CD8-positive, alpha-beta memory T cell (primary cell): ENCODE data around the gene ST14. TPM values are rescaled to one million over a fixed set of nuclear protein-coding genes. Genes with fewer than 3 reads are reported as not detected.
A peak's percentile ranks its signal among the peaks of the same experiment; 100 is the strongest.

Experiments
- CTCF ChIA-PET: fragments of 350-600 bp; sonication (Branson Sonifier 250); formaldehyde crosslinking; loops from one replicate; lab custom pipeline; 2021; ENCODE audit warnings: antibody characterized with exemption; lab: Charles Lee
- POLR2A ChIA-PET: fragments of 350-600 bp; sonication (Branson Sonifier 250); formaldehyde crosslinking; loops from one replicate; lab custom pipeline; 2021; ENCODE audit warnings: antibody characterized with exemption; lab: Charles Lee
- DNase-seq, 5 donors: peaks; one replicate each; pipeline versions ENCODE4 v3.0.0 to v3.0.0-alpha.2; 2020 to 2022; ENCODE audit warnings: mixed read lengths in 1 of 5
- H3K27ac ChIP-seq: one replicate; pipeline ENCODE4 v1.7.0; 2013; ENCODE audit warnings: low read depth, mild to moderate bottlenecking, low read length, moderate library complexity
- H3K27me3 ChIP-seq: 2 replicates; pipeline ENCODE4 v1.7.0; 2013; ENCODE audit warnings: low read length, mild to moderate bottlenecking; ENCODE audit not compliant: insufficient read depth, poor library complexity, severe bottlenecking
- H3K36me3 ChIP-seq: 2 replicates; pipeline ENCODE4 v1.7.0; 2013; ENCODE audit warnings: mild to moderate bottlenecking, low read length, moderate library complexity; ENCODE audit not compliant: insufficient read depth
- H3K4me1 ChIP-seq: 2 replicates; pipeline ENCODE4 v1.7.0; 2013; ENCODE audit warnings: mild to moderate bottlenecking, low read length, moderate library complexity; ENCODE audit not compliant: insufficient read depth
- H3K4me3 ChIP-seq: 2 replicates; pipeline ENCODE4 v1.7.0; 2013; ENCODE audit warnings: mild to moderate bottlenecking, low read length
- H3K9me3 ChIP-seq: 2 replicates; pipeline ENCODE4 v1.7.0; 2013; ENCODE audit warnings: mild to moderate bottlenecking, low read length
- H3K27ac Mint-ChIP-seq, 8 donors: one replicate each; pipeline ENCODE4 v1.8.0; 2020 to 2021; ENCODE audit warnings: mixed read lengths in 8 of 8, mild to moderate bottlenecking in 6 of 8, inconsistent platforms in 3 of 8, moderate library complexity in 3 of 8
- H3K27me3 Mint-ChIP-seq, 2 donors: one replicate each; pipeline ENCODE4 v1.8.0; 2020 to 2021; ENCODE audit warnings: mixed read lengths in 2 of 2, mild to moderate bottlenecking in 1 of 2, moderate library complexity in 1 of 2
- H3K36me3 Mint-ChIP-seq, 3 donors: one replicate each; pipeline ENCODE4 v1.8.0; 2020 to 2021; ENCODE audit warnings: mixed read lengths in 3 of 3, inconsistent platforms in 1 of 3, mild to moderate bottlenecking in 1 of 3
- H3K4me1 Mint-ChIP-seq, 3 donors: one replicate each; pipeline ENCODE4 v1.8.0; 2020 to 2021; ENCODE audit warnings: mixed read lengths in 3 of 3, inconsistent platforms in 1 of 3, mild to moderate bottlenecking in 1 of 3
- H3K4me3 Mint-ChIP-seq, 7 donors: one replicate each; pipeline ENCODE4 v1.8.0; 2020 to 2021; ENCODE audit warnings: mixed read lengths in 7 of 7, mild to moderate bottlenecking in 6 of 7, moderate library complexity in 4 of 7, inconsistent platforms in 2 of 7
- H3K9me3 Mint-ChIP-seq, 5 donors: one replicate each; pipeline ENCODE4 v1.8.0; 2020 to 2022; ENCODE audit warnings: mixed read lengths in 5 of 5, mild to moderate bottlenecking in 3 of 5, moderate library complexity in 2 of 5, inconsistent platforms in 1 of 5
- polyA plus RNA-seq: library from polyadenylated mRNA; unstranded; fragments of 300-500 nt; fragmentation: Illumina TruSeq; gene quantifications from one replicate; pipeline ENCODE4 v1.2.3, GENCODE V29; 2021
- total RNA-seq, 2 experiments: library from RNA; stranded (reverse); gene quantifications; one replicate each; pipeline ENCODE4 v1.2.3, GENCODE V29; 2021

The ST14 gene
- total and polyA plus RNA-seq, 3 experiments from 2014 or later = 0.18 to 0.35 TPM; not detected in 1

GRCh38 chr11:130146796-130147195, 12.8 kb upstream of the ST14 start:
- ChIA-PET CTCF (interaction anchor here (1.1 to 2.8 kb wide), 3 partner anchors 10 to 224 kb away, joined by 3 to 10 read pairs (median 5); no protein-coding TSS in a partner anchor), POLR2A (no interaction called here)
- peaks cover 2 to 4% of the 10 kb centered on the region in 2 donors for H3K27me3 Mint-ChIP-seq
- H3K4me1 ChIP-seq = peaks cover 9% of the 10 kb centered on the region
- no peaks in the 10 kb centered on the region for H3K27me3 ChIP-seq
- H3K27ac Mint-ChIP-seq = peak overlapping the region; percentile 8 to 96 (median 72)
- H3K27ac ChIP-seq = no peak overlapping the region
- H3K9me3 ChIP-seq = no peaks in the 10 kb centered on the region
- H3K4me1 Mint-ChIP-seq = peaks cover 11 to 19% (median 12%) of the 10 kb centered on the region in 3 donors
- H3K4me3 ChIP-seq = no peak overlapping the region
- H3K9me3 Mint-ChIP-seq = no peaks in the 10 kb centered on the region
- peak overlapping the region in 5 of 7 donors; percentile 0 to 64 (median 33) for H3K4me3 Mint-ChIP-seq
- H3K36me3 ChIP-seq = peaks cover 5% of the 10 kb centered on the region
- DNase-seq = peak in 1 of 5 donors; percentile 18
- peaks cover 0 to 35% (median 8%) of the 10 kb centered on the region in 3 donors for H3K36me3 Mint-ChIP-seq

- Mint-ChIP-seq H3K27ac (no peak overlapping the region), H3K4me1 (peaks cover 11 to 19% (median 12%) of the 10 kb centered on the region in 3 donors), H3K4me3 (peak overlapping the region in 1 of 7 donors; percentile 1), H3K36me3 (peaks cover 0 to 16% (median 8%) of the 10 kb centered on the region in 3 donors), H3K27me3 (peaks cover 2 to 9% of the 10 kb centered on the region in 2 donors), H3K9me3 (no peaks in the 10 kb centered on the region)
- POLR2A ChIA-PET = no interaction called here
- Histone ChIP-seq H3K9me3 (no peaks in the 10 kb centered on the region), H3K27ac (no peak overlapping the region), H3K27me3 (no peaks in the 10 kb centered on the region), H3K36me3 (peaks cover 5% of the 10 kb centered on the region), H3K4me3 (no peak overlapping the region), H3K4me1 (peaks cover 9% of the 10 kb centered on the region)
- CTCF ChIA-PET = no interaction called here
- no peak for DNase-seq
Measured at GRCh38 chr11:130148796-130149326, 10.7 kb upstream of the ST14 start.

GRCh38 chr11:130150790-130151189, 8.8 kb upstream of the ST14 start:
- H3K27me3 Mint-ChIP-seq = peaks cover 5 to 15% of the 10 kb centered on the region in 2 donors
- peaks cover 7 to 19% (median 11%) of the 10 kb centered on the region in 3 donors for H3K4me1 Mint-ChIP-seq
- Histone ChIP-seq H3K4me1 (peaks cover 9% of the 10 kb centered on the region), H3K4me3 (no peak overlapping the region), H3K36me3 (no peaks in the 10 kb centered on the region), H3K27me3 (no peaks in the 10 kb centered on the region), H3K27ac (no peak overlapping the region), H3K9me3 (no peaks in the 10 kb centered on the region)
- H3K4me3 Mint-ChIP-seq = no peak overlapping the region
- H3K27ac Mint-ChIP-seq = no peak overlapping the region
- no peaks in the 10 kb centered on the region for H3K9me3 Mint-ChIP-seq
- CTCF ChIA-PET = no interaction called here
- POLR2A ChIA-PET = no interaction called here
- DNase-seq = no peak
- H3K36me3 Mint-ChIP-seq = peaks cover 0 to 2% (median 0%) of the 10 kb centered on the region in 3 donors

GRCh38 chr11:130151196-130151595, 8.4 kb upstream of the ST14 start:
- Histone ChIP-seq H3K27me3 (no peaks in the 10 kb centered on the region), H3K27ac (no peak overlapping the region), H3K4me1 (peaks cover 9% of the 10 kb centered on the region), H3K9me3 (no peaks in the 10 kb centered on the region), H3K36me3 (no peaks in the 10 kb centered on the region), H3K4me3 (no peak overlapping the region)
- ChIA-PET CTCF (no interaction called here), POLR2A (no interaction called here)
- peaks cover 5 to 17% of the 10 kb centered on the region in 2 donors for H3K27me3 Mint-ChIP-seq
- peaks cover 0 to 2% (median 0%) of the 10 kb centered on the region in 3 donors for H3K36me3 Mint-ChIP-seq
- H3K4me1 Mint-ChIP-seq = peaks cover 7 to 16% (median 9%) of the 10 kb centered on the region in 3 donors
- no peak overlapping the region for H3K27ac Mint-ChIP-seq
- DNase-seq = no peak
- no peaks in the 10 kb centered on the region for H3K9me3 Mint-ChIP-seq
- H3K4me3 Mint-ChIP-seq = no peak overlapping the region

GRCh38 chr11:130156108-130157022, 3.2 kb upstream of the ST14 start:
- no peaks in the 10 kb centered on the region for H3K4me1 ChIP-seq
- ChIA-PET CTCF (interaction anchor here (1.0 kb wide), 1 partner anchor 9 kb away, joined by 3 read pairs; no protein-coding TSS in a partner anchor), POLR2A (no interaction called here)
- no peak for DNase-seq
- no peaks in the 10 kb centered on the region for H3K9me3 ChIP-seq
- H3K27ac ChIP-seq = no peak overlapping the region
- peaks cover 6% of the 10 kb centered on the region for H3K27me3 ChIP-seq
- Mint-ChIP-seq H3K27ac (peak overlapping the region in 1 of 8 donors; percentile 39), H3K4me1 (peaks cover 11 to 23% (median 14%) of the 10 kb centered on the region in 3 donors), H3K4me3 (no peak overlapping the region), H3K27me3 (peaks cover 26 to 47% of the 10 kb centered on the region in 2 donors), H3K36me3 (no peaks in the 10 kb centered on the region), H3K9me3 (no peaks in the 10 kb centered on the region)
- H3K36me3 ChIP-seq = no peaks in the 10 kb centered on the region
- H3K4me3 ChIP-seq = no peak overlapping the region

GRCh38 chr11:130157101-130157500, 2.5 kb upstream of the ST14 start:
- H3K27me3 Mint-ChIP-seq = peaks cover 32 to 49% of the 10 kb centered on the region in 2 donors
- H3K4me1 Mint-ChIP-seq = peaks cover 11 to 27% (median 14%) of the 10 kb centered on the region in 3 donors
- CTCF ChIA-PET = no interaction called here
- H3K27me3 ChIP-seq = peaks cover 6% of the 10 kb centered on the region
- no peaks in the 10 kb centered on the region for H3K9me3 ChIP-seq
- H3K4me3 ChIP-seq = no peak overlapping the region
- no peak overlapping the region for H3K4me3 Mint-ChIP-seq
- H3K4me1 ChIP-seq = no peaks in the 10 kb centered on the region
- H3K9me3 Mint-ChIP-seq = no peaks in the 10 kb centered on the region
- no peaks in the 10 kb centered on the region for H3K36me3 ChIP-seq
- H3K27ac Mint-ChIP-seq = no peak overlapping the region
- H3K36me3 Mint-ChIP-seq = no peaks in the 10 kb centered on the region
- DNase-seq = no peak
- POLR2A ChIA-PET = no interaction called here
- no peak overlapping the region for H3K27ac ChIP-seq

GRCh38 chr11:130157840-130158239, 1.7 kb upstream of the ST14 start:
- Mint-ChIP-seq H3K27me3 (peaks cover 39 to 54% of the 10 kb centered on the region in 2 donors), H3K36me3 (no peaks in the 10 kb centered on the region), H3K4me1 (peaks cover 11 to 27% (median 14%) of the 10 kb centered on the region in 3 donors), H3K9me3 (no peaks in the 10 kb centered on the region), H3K27ac (no peak overlapping the region), H3K4me3 (no peak overlapping the region)
- H3K4me1 ChIP-seq = no peaks in the 10 kb centered on the region
- H3K36me3 ChIP-seq = no peaks in the 10 kb centered on the region
- H3K27me3 ChIP-seq = peaks cover 10% of the 10 kb centered on the region
- CTCF ChIA-PET = no interaction called here
- POLR2A ChIA-PET = no interaction called here
- no peak overlapping the region for H3K4me3 ChIP-seq
- DNase-seq = no peak
- no peaks in the 10 kb centered on the region for H3K9me3 ChIP-seq
- H3K27ac ChIP-seq = no peak overlapping the region

- H3K9me3 ChIP-seq = no peaks in the 10 kb centered on the region
- H3K27ac Mint-ChIP-seq = no peak overlapping the region
- H3K9me3 Mint-ChIP-seq = no peaks in the 10 kb centered on the region
- no peak overlapping the region for H3K4me3 ChIP-seq
- H3K36me3 Mint-ChIP-seq = no peaks in the 10 kb centered on the region
- H3K27ac ChIP-seq = no peak overlapping the region
- H3K4me3 Mint-ChIP-seq = peak overlapping the region in 5 of 7 donors; percentile 29 to 60 (median 49)
- H3K27me3 ChIP-seq = peaks cover 10% of the 10 kb centered on the region
- H3K4me1 ChIP-seq = no peaks in the 10 kb centered on the region
- ChIA-PET CTCF (no interaction called here), POLR2A (no interaction called here)
- no peaks in the 10 kb centered on the region for H3K36me3 ChIP-seq
- peaks cover 11 to 27% (median 14%) of the 10 kb centered on the region in 3 donors for H3K4me1 Mint-ChIP-seq
- no peak for DNase-seq
- peaks cover 45 to 66% of the 10 kb centered on the region in 2 donors for H3K27me3 Mint-ChIP-seq
Measured at GRCh38 chr11:130159139-130159538, 443 bp upstream of the ST14 start.
